Effector memory CD8-positive, alpha-beta T cell (primary cell): ENCODE results near the gene ANXA7.

Experiments
- ATAC-seq: fragments of 150-1000 bp; cut with Tn5 transposase; replicated peaks from 2 replicates; pipeline ENCODE4 v1.10.0; 2021; ENCODE audit warnings: mild to moderate bottlenecking, moderate library complexity
- DNase-seq, 3 experiments: peaks; one replicate each; pipeline ENCODE4 v3.0.0; 2021
- H3K27ac Mint-ChIP-seq, 2 donors: one replicate each; pipeline ENCODE4 v1.8.0; 2022; ENCODE audit warnings: mild to moderate bottlenecking in 2 of 2, mixed read lengths in 2 of 2, moderate library complexity in 2 of 2
- H3K27me3 Mint-ChIP-seq, 2 donors: one replicate each; pipeline ENCODE4 v1.8.0; 2022; ENCODE audit warnings: mixed read lengths in 2 of 2
- H3K36me3 Mint-ChIP-seq: one replicate; pipeline ENCODE4 v1.8.0; 2022; ENCODE audit warnings: mild to moderate bottlenecking, moderate library complexity, mixed read lengths; ENCODE audit not compliant: insufficient read depth
- H3K4me1 Mint-ChIP-seq, 2 donors: one replicate each; pipeline ENCODE4 v1.8.0; 2022; ENCODE audit warnings: low read depth in 2 of 2, mixed read lengths in 2 of 2
- H3K4me3 Mint-ChIP-seq, 2 donors: one replicate each; pipeline ENCODE4 v1.8.0; 2022; ENCODE audit warnings: mild to moderate bottlenecking in 2 of 2, mixed read lengths in 2 of 2, moderate library complexity in 2 of 2
- H3K9me3 Mint-ChIP-seq, 2 donors: one replicate each; pipeline ENCODE4 v1.8.0; 2022; ENCODE audit warnings: mixed read lengths in 2 of 2

ANXA7 gene

DNA sequence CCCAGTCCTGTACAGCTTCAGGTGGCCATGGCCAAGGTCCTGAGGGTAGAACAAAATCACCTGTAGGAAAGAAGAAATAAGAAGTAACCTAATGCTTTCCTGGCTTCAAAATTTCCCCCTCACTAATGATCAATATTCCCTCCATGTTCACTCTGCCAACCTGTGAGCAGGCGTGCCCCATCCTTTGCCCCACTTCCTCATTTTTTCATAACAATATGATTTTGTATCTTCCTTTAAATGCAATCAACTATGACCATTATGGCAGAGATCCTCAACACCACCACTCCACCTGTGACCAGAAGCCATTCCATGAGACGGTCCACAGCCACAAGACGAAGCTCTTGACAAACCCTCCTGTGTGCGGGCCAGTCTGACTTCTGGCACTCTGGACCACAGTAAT lies 12.5 kb upstream of the ANXA7 start:
- no peak overlapping the region for H3K4me3 Mint-ChIP-seq
- H3K27me3 Mint-ChIP-seq: no peaks in the 10 kb centered on the region
- DNase-seq: no peak
- H3K27ac Mint-ChIP-seq: no peak overlapping the region
- H3K36me3 Mint-ChIP-seq: peaks cover 33% of the 10 kb centered on the region
- H3K4me1 Mint-ChIP-seq: no peaks in the 10 kb centered on the region
- ATAC-seq: no peak
- no peaks in the 10 kb centered on the region for H3K9me3 Mint-ChIP-seq

DNA sequence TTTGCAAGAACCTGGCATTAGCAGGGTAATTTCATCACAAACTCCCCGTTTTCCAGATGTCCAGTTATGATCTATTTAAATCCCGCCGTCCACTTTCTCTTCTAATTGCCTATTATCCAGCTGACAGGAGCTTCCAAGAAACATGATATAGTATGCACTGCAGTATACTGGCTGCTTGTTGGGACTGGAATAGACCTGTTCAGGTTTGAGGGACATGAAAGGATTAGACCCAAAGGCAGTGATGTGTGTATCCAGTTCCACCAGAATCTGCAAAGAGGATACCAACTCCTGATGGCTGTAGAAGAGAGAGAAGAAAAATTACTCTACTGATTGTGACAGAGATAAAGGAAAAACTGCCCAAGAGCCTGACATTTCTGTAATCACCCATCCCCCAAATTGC lies 10.6 kb upstream of the ANXA7 start:
- Mint-ChIP-seq H3K4me3 (no peak overlapping the region), H3K36me3 (peaks cover 33% of the 10 kb centered on the region), H3K27ac (no peak overlapping the region), H3K27me3 (no peaks in the 10 kb centered on the region), H3K9me3 (no peaks in the 10 kb centered on the region), H3K4me1 (no peaks in the 10 kb centered on the region)
- ATAC-seq: no peak
- DNase-seq: no peak

DNA sequence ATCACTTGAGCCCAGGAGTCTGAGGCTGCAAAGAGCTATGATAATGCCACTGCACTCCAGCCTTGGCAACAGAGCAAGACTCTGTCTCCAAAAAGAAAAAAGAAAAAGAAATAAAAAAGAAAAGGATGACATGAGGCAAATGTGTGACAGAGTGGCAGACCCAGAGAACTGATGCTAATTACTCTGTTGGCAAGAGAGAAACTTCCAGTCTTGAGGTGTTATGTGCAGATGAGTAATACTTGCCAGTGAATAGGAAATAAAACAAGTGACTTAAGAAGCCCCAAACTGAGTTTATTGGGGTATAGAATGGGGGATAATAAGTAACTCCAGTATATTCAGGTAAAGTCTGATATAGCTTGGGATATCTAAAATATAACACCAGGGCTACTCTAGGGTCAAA lies 9.5 kb upstream of the ANXA7 start:
- no peak overlapping the region for H3K27ac Mint-ChIP-seq
- ATAC-seq: no peak
- peaks cover 33% of the 10 kb centered on the region for H3K36me3 Mint-ChIP-seq
- no peaks in the 10 kb centered on the region for H3K27me3 Mint-ChIP-seq
- DNase-seq: no peak
- H3K4me3 Mint-ChIP-seq: no peak overlapping the region
- H3K4me1 Mint-ChIP-seq: no peaks in the 10 kb centered on the region
- H3K9me3 Mint-ChIP-seq: no peaks in the 10 kb centered on the region

DNA sequence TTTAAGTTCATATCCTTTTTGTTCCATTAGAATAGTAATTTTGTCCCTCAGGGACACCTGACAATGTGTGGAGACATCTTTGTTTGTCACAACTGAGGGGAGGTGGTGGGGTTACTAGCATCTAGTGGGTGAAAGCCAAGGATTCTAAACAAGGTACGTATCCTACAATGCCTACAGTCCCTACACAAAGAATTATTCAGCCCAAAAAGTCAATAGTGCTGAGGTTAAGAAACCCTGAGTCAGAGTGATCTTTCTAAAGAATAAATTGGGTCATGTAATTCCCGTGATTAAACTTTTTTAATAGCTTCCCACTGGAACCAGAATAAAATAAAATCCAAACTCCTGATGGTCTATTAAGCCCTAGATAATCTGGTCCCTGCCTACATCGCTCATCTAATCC lies 2.7 kb upstream of the ANXA7 start:
- peaks cover 18 to 21% of the 10 kb centered on the region in 2 donors for H3K4me1 Mint-ChIP-seq
- H3K36me3 Mint-ChIP-seq: peaks cover 11% of the 10 kb centered on the region
- no peak overlapping the region for H3K27ac Mint-ChIP-seq
- no peaks in the 10 kb centered on the region for H3K27me3 Mint-ChIP-seq
- DNase-seq (no peak), ATAC-seq (no peak)
- H3K9me3 Mint-ChIP-seq: no peaks in the 10 kb centered on the region
- H3K4me3 Mint-ChIP-seq: no peak overlapping the region

DNA sequence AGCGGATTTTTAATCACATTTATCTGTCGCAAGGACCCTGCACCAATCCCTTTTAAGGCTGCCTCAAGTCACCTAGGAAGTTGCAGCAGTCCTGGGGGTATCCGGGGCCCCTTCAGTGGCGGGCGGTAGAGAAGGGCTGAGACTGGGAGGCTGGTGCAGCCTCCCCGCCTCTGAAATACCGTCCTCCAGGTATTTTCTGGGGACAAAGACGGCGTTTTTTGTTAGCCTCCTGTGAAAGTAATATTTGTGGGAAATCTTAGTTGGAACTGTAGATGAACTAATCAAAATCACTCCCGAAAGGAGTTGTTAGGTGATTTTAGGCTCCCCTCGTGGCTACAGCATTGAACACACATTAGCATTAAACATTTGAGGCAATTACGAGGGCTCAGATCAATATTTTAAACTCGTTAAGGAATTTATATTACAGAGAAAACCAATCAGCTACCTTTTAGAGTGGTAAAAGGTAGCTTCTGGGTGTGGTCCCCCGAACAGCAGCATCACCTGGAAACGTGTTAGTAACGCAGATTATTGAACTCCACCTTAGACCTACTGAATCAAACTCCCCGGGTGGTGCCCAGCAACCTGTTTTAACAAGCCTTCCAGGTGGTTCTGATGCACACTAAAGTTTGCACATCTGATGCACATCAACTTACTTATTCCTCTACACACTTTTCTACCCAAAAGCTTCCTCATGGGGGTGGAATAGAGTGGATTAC lies 530 bp upstream of the ANXA7 start:
- Mint-ChIP-seq H3K4me1 (peaks cover 29 to 38% of the 10 kb centered on the region in 2 donors), H3K36me3 (peaks cover 13% of the 10 kb centered on the region), H3K27ac (peak overlapping the region; percentile 95 to 97), H3K4me3 (peak overlapping the region; percentile 88 to 97), H3K27me3 (no peaks in the 10 kb centered on the region), H3K9me3 (no peaks in the 10 kb centered on the region)
- no peak for DNase-seq
- no peak for ATAC-seq

DNA sequence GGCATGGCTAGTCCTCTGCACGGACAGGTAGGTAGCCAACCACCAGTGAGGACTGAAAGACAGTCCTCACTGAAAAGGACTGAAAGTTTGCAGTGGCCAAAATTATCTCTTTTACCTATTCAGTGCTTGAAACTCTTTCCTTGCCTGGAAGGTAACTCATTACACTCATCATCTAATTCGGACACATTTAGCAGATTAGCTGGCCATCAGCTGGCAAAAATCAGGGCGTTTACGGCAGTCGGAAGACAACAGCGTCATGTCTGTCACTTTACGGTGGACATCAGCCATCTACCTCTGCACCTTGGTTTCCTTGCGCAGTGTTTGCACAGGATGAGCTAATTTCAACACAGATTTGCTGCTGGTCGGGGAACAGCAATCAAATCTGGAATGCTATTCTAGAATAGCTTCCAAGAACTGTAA lies 740 bp downstream of the ANXA7 start:
- peaks cover 35 to 46% of the 10 kb centered on the region in 2 donors for H3K4me1 Mint-ChIP-seq
- H3K27ac Mint-ChIP-seq: peak overlapping the region; percentile 95 to 97
- no peaks in the 10 kb centered on the region for H3K27me3 Mint-ChIP-seq
- peak overlapping the region; percentile 88 to 97 for H3K4me3 Mint-ChIP-seq
- ATAC-seq (peak; percentile 54), DNase-seq (peak; percentile 39 to 54 (median 45))
- H3K36me3 Mint-ChIP-seq: peaks cover 15% of the 10 kb centered on the region
- no peaks in the 10 kb centered on the region for H3K9me3 Mint-ChIP-seq

DNA sequence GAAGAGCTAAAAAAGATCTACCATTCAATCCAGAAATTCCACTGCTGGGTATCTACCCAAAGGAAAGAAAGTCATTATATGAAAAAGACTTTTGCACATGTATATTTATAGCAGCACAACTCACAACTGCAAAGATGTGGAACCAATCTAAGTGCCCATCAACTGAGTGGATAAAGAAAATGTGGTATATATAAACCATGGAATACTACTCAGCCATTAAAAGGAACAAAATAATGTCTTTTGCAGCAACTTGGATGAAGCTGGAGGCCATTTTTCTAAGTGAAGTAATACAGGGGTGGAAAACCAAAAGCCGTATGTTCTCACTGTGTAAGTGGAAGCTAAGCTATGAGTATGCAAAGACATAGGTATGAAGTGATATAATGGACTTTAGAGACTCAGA lies 3.0 kb downstream of the ANXA7 start:
- Mint-ChIP-seq H3K4me3 (no peak overlapping the region), H3K4me1 (peaks cover 45 to 58% of the 10 kb centered on the region in 2 donors), H3K9me3 (no peaks in the 10 kb centered on the region), H3K27ac (peak overlapping the region in 1 of 2 donors; percentile 58), H3K36me3 (peaks cover 22% of the 10 kb centered on the region), H3K27me3 (no peaks in the 10 kb centered on the region)
- DNase-seq: no peak
- no peak for ATAC-seq

DNA sequence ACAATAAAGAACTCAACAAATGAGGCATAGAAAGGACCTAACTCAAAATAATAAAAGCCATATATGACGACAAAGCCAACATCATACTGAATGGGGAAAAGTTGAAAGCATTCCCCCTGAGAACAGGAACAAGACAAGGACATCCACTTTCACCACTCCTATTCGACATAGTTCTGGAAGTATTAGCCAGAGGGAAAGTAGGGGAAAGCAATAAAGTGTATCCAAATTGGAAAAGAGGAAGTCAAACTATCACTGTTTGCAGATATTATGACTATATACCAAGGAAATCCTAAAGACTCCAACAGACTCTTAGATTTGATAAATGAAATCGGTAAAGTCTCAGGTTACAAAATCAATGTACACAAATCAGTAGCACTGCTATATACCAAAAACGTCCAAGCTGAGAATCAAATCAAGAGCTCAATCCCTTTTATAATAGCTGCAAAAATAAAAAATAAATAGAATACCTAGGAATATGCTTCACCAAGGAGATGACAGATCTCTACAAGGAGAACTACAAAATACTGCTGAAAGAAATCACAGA lies 4.8 kb downstream of the ANXA7 start:
- H3K4me3 Mint-ChIP-seq: peak overlapping the region in 1 of 2 donors; percentile 14
- no peak for DNase-seq
- peaks cover 37 to 56% of the 10 kb centered on the region in 2 donors for H3K4me1 Mint-ChIP-seq
- no peak overlapping the region for H3K27ac Mint-ChIP-seq
- H3K36me3 Mint-ChIP-seq: peaks cover 24% of the 10 kb centered on the region
- no peak for ATAC-seq
- H3K9me3 Mint-ChIP-seq: no peaks in the 10 kb centered on the region
- no peaks in the 10 kb centered on the region for H3K27me3 Mint-ChIP-seq

DNA sequence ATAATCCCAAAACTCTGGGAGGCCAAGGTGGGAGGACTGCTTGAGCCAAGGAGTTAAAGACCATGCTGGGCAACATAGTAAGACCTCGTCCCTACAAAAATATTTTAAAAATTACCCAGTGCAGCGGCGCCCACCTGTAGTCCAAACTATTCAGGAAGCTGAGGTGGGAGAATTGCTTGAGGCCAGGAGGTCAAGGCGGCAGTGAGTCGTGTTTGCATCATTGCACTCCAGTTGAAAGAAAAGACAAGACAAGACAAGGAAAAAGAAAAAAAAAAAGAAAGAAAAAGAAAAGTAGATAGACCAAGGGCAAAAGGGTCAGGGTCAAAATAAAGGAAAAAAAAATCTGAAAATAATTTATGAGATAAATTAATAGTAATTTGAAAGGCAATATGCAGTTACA lies 5.8 kb downstream of the ANXA7 start:
- peaks cover 39 to 61% of the 10 kb centered on the region in 2 donors for H3K4me1 Mint-ChIP-seq
- H3K9me3 Mint-ChIP-seq: no peaks in the 10 kb centered on the region
- DNase-seq (no peak), ATAC-seq (no peak)
- no peaks in the 10 kb centered on the region for H3K27me3 Mint-ChIP-seq
- H3K27ac Mint-ChIP-seq: no peak overlapping the region
- H3K36me3 Mint-ChIP-seq: peaks cover 16% of the 10 kb centered on the region
- H3K4me3 Mint-ChIP-seq: peak overlapping the region in 1 of 2 donors; percentile 34

DNA sequence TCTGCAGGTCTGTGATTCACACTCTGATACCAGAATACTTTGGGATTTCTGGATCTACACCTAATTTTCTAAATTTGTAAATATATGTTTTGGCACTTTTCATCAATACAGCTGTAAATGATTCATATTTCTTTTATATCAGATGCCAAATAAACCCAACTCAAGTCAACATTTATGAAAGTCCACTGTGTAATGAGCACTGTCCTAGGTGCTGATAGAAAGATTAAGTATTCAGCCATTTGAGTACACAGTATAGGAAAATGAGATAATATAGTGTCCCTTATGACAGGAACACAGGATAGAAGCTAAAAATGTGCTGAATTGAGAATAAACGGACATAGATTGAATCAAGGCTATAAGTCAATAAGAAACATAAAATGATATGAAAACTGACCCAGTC lies 6.4 kb downstream of the ANXA7 start:
- Mint-ChIP-seq H3K27ac (no peak overlapping the region), H3K4me3 (no peak overlapping the region), H3K36me3 (peaks cover 13% of the 10 kb centered on the region), H3K27me3 (no peaks in the 10 kb centered on the region), H3K9me3 (no peaks in the 10 kb centered on the region), H3K4me1 (peaks cover 37 to 63% of the 10 kb centered on the region in 2 donors)
- no peak for DNase-seq
- no peak for ATAC-seq

DNA sequence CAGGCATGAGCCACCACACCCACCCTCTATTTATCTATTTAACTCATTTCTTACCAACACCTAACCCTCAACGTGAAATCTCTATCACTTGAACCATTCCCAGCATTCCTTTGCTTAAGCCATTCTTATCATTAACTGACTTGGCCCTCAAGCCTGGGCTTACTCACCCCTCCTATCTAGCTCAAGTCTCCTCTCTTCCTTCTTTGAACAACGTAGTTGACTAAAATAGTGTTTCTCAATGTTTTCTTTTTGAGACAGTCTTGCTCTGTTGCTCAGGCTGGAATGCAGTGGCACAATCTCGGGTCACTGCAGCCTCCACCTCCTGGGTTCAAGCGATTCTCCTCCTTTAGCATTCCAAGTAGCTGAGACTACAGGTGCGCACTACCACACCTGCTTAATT lies 7.0 kb downstream of the ANXA7 start:
- Mint-ChIP-seq H3K4me1 (peaks cover 37 to 60% of the 10 kb centered on the region in 2 donors), H3K4me3 (no peak overlapping the region), H3K27me3 (no peaks in the 10 kb centered on the region), H3K27ac (no peak overlapping the region), H3K36me3 (peaks cover 13% of the 10 kb centered on the region), H3K9me3 (no peaks in the 10 kb centered on the region)
- DNase-seq: no peak
- ATAC-seq: no peak

DNA sequence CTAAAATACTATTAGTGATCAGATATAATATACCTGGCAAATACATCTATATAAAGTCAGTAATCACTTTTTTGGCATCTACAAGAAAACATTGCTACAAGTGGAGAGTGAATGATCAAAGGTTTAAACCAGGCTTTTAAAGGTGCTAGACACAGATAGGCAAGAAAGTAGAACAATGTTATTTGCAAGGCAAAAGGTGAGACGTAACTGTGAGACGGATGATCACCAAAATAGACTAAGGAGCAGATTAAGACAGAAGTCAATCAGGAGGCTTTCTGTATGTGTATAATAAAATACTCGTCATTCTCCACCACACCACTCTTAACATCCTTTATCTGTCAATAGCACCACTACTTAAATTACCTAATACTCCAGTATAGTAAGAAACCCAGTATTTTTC lies 8.3 kb downstream of the ANXA7 start:
- no peaks in the 10 kb centered on the region for H3K27me3 Mint-ChIP-seq
- peaks cover 10% of the 10 kb centered on the region for H3K36me3 Mint-ChIP-seq
- H3K4me3 Mint-ChIP-seq: no peak overlapping the region
- peaks cover 36 to 49% of the 10 kb centered on the region in 2 donors for H3K4me1 Mint-ChIP-seq
- ATAC-seq (no peak), DNase-seq (no peak)
- H3K9me3 Mint-ChIP-seq: no peaks in the 10 kb centered on the region
- no peak overlapping the region for H3K27ac Mint-ChIP-seq

DNA sequence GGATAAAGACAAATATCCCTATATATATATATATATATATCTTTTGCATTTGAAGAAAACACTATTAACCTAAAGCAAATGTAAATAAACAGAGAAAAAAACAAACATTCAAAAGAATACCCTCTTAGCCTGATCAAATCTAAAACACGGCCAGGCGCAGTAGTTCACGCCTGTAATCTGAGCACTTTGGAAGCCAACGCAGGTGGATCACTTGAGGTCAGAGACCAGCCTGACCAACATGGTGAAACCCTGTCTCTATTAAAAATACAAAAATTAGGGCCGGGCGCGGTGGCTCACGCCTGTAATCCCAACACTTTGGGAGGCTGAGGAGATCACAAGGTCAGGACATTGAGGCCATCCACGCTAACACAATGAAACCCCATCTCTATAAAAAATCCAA lies 9.2 kb downstream of the ANXA7 start:
- Mint-ChIP-seq H3K9me3 (no peaks in the 10 kb centered on the region), H3K4me1 (peaks cover 35 to 47% of the 10 kb centered on the region in 2 donors), H3K4me3 (no peak overlapping the region), H3K27ac (no peak overlapping the region), H3K36me3 (peaks cover 10% of the 10 kb centered on the region), H3K27me3 (no peaks in the 10 kb centered on the region)
- no peak for ATAC-seq
- DNase-seq: no peak

DNA sequence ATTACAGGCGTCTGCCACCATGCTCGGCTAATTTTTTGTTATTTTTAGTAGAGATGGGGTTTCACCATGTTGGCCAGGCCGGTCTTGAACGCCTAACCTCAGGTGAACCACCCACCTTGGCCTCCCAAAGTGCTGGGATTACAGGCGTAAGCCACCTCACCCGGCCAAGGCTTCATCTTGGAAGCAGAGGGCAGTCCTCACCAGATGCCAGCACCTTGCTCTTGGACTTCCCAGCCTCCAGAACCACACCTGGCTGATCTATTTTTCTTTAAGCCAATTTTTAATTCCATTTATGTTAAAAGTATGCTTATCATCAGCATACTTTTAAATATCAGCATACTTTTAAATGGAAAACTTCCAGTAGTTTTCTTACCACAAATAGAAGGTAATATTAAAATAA lies 12.2 kb downstream of the ANXA7 start:
- no peaks in the 10 kb centered on the region for H3K9me3 Mint-ChIP-seq
- H3K36me3 Mint-ChIP-seq: peaks cover 28% of the 10 kb centered on the region
- peaks cover 20 to 31% of the 10 kb centered on the region in 2 donors for H3K4me1 Mint-ChIP-seq
- ATAC-seq (no peak), DNase-seq (no peak)
- no peak overlapping the region for H3K4me3 Mint-ChIP-seq
- H3K27me3 Mint-ChIP-seq: no peaks in the 10 kb centered on the region
- peak overlapping the region in 1 of 2 donors; percentile 23 for H3K27ac Mint-ChIP-seq
